ENCODE data around the gene PDZK1.

The PDZK1 gene

GRCh38 chr1:145707183-145707867 lies at the start of gene PDZK1:
PDZK1 (minus strand) TSS chr1:145707368; CDS start chr1:145688021, 19,347 bp downstream.
- DNase-seq (ENCODE audit: low read depth), result no peak
- TF ChIP-seq, protein P1, sequence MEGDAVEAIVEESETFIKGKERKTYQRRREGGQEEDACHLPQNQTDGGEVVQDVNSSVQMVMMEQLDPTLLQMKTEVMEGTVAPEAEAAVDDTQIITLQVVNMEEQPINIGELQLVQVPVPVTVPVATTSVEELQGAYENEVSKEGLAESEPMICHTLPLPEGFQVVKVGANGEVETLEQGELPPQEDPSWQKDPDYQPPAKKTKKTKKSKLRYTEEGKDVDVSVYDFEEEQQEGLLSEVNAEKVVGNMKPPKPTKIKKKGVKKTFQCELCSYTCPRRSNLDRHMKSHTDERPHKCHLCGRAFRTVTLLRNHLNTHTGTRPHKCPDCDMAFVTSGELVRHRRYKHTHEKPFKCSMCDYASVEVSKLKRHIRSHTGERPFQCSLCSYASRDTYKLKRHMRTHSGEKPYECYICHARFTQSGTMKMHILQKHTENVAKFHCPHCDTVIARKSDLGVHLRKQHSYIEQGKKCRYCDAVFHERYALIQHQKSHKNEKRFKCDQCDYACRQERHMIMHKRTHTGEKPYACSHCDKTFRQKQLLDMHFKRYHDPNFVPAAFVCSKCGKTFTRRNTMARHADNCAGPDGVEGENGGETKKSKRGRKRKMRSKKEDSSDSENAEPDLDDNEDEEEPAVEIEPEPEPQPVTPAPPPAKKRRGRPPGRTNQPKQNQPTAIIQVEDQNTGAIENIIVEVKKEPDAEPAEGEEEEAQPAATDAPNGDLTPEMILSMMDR (IDR thresholded peaks at IDR 0.05; ENCODE audit: insufficient read depth, low read depth, low read length, missing control alignments), result no peak
- no peak within 1 kb of the TSS for H3K4me3 ChIP-seq (ENCODE audit: low read depth, low read length)

DNA sequence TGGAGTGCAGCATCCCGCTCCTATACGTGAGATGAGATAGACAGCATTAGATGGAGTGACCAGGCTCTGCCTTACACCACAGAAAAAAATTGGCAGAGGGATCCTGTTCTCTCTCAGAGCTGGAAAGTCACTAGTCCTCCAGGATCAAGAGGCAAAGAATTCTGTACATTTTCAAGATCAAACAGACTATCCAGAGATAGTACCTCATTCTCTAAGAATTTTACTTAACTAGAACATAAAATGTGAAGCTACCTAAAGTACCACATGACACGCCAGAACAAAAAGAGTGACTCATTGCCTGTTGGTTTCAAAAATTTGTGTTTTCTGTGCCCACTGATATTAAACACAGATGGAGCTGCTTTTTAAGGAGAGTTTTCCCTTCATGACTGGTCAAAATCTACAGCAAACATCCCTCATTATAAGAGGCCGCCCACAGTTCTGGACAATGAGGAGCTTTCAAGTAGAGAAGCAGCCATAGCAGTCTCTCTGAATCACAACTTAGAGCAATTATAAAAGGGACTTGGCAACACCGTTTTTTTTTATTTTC lies 44.4 kb upstream of the PDZK1 start:
- TF ChIP-seq, protein P1 (IDR thresholded peaks at IDR 0.05; ENCODE audit: insufficient read depth, low read depth, low read length, missing control alignments), result no peak
- DNase-seq (ENCODE audit: low read depth), result no peak
- no peak overlapping the region for H3K4me3 ChIP-seq (ENCODE audit: low read depth, low read length)

DNA sequence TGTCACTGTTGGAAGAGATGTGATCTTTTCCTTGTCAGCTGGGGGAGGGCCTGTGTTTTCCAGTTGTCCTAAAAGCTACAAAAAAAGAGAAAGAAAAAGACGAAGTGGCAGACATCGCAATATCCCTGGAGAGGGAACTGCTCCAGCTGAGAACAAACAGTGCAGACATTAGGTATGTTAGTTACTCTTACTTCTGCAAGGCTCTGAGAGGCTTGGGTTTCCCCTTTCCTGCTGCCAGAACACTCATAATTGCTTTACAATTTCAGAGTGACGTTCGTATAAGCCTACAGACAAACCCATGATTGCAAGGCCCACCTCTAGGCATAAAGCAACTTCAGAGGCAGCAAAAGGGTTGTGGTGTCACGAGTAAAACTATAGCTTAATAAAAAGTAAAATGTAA lies 43.3 kb upstream of the PDZK1 start:
- TF ChIP-seq, protein P1 (IDR thresholded peaks at IDR 0.05; ENCODE audit: insufficient read depth, low read depth, low read length, missing control alignments), result no peak
- H3K4me3 ChIP-seq (ENCODE audit: low read depth, low read length), result no peak overlapping the region
- no peak for DNase-seq (ENCODE audit: low read depth)

- no peak for DNase-seq (ENCODE audit: low read depth)
These were observed 40.5 kb upstream of the PDZK1 start for GRCh38 chr1:145747398-145748247.

DNA sequence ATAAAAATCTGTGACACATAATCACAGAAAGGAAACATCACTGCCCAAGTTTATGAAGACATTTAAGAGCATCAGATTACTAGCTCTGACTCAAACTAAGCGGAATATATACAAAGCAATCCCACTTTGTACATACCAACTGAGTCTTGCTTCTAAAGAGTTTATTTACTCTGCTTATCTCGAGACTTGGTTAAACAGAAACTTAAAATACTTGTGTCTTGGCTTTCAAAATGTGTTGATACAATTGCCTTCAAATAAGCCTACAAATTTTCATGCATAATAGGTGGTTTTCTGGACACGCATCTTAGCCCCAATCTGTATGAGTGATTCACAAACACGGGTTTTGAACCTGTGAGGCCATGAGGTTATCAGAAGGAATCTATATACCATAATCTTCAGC lies 33.1 kb upstream of the PDZK1 start:
- no peak overlapping the region for H3K4me3 ChIP-seq (ENCODE audit: low read depth, low read length)
- DNase-seq (ENCODE audit: low read depth), result no peak
- TF ChIP-seq, protein P1 (IDR thresholded peaks at IDR 0.05; ENCODE audit: insufficient read depth, low read depth, low read length, missing control alignments), result no peak

More at GRCh38 chr1:145747398-145748247, 40.5 kb upstream of the PDZK1 start:
- TF ChIP-seq, protein P1 (IDR thresholded peaks at IDR 0.05; ENCODE audit: insufficient read depth, low read depth, low read length, missing control alignments), result no peak
- no peak overlapping the region for H3K4me3 ChIP-seq (ENCODE audit: low read depth, low read length)

DNA sequence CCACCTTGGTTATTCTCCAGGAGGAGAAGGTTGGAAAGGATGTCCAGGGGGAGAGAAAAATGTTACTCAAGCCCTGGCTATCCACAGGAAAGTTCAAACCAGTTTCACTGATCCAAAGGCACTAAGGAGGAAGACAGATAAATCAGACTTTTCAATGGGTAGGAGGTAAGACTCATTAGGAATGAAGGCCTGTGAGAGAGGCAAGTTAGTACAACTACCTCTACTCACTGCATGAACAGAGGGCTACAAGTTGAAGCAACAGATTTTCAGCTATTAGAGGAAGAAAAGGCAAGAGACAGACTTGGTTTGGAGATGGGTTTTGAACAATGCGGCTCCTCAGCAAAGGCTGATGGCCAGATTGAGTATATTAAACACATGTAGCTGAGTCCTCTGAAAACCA lies 29.0 kb upstream of the PDZK1 start:
- H3K4me3 ChIP-seq (ENCODE audit: low read depth, low read length), result no peak overlapping the region
- TF ChIP-seq, protein P1 (IDR thresholded peaks at IDR 0.05; ENCODE audit: insufficient read depth, low read depth, low read length, missing control alignments), result no peak
- no peak for DNase-seq (ENCODE audit: low read depth)

All from GM12865 (cell line).